ENCODE measurements around the gene EPB41L3.

Gene EPB41L3

DNA sequence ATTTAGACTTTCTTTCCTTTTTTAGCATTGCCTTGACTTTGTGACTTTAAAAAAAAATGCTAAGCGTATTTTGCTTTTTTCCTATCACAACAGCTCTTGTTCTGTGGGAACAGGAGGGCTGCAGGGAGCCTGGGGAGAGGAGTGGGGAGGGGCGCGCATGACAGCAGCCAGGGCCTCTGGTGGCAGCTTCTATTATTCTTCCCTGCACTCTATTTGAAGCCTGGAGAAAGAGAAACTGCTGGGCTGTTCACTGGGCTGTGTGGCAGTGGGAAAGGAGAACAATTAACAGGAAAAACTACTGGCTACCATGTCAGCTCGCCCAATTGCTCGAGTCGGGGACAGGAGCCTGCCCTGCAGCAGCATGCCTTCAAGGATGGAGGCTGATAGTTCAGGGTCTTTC lies 129.3 kb downstream of the EPB41L3 start:
- TF ChIP-seq, protein P1, sequence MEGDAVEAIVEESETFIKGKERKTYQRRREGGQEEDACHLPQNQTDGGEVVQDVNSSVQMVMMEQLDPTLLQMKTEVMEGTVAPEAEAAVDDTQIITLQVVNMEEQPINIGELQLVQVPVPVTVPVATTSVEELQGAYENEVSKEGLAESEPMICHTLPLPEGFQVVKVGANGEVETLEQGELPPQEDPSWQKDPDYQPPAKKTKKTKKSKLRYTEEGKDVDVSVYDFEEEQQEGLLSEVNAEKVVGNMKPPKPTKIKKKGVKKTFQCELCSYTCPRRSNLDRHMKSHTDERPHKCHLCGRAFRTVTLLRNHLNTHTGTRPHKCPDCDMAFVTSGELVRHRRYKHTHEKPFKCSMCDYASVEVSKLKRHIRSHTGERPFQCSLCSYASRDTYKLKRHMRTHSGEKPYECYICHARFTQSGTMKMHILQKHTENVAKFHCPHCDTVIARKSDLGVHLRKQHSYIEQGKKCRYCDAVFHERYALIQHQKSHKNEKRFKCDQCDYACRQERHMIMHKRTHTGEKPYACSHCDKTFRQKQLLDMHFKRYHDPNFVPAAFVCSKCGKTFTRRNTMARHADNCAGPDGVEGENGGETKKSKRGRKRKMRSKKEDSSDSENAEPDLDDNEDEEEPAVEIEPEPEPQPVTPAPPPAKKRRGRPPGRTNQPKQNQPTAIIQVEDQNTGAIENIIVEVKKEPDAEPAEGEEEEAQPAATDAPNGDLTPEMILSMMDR (conservative IDR thresholded peaks at IDR 0.05; ENCODE audit: low read depth): no peak
- POLR2A ChIA-PET (ENCODE audit: low non-redundant PET): no interaction called here
- no peak for DNase-seq (ENCODE audit: low spot score)
- CTCF ChIA-PET: no interaction called here
- no peak overlapping the region for H3K27ac ChIP-seq

DNA sequence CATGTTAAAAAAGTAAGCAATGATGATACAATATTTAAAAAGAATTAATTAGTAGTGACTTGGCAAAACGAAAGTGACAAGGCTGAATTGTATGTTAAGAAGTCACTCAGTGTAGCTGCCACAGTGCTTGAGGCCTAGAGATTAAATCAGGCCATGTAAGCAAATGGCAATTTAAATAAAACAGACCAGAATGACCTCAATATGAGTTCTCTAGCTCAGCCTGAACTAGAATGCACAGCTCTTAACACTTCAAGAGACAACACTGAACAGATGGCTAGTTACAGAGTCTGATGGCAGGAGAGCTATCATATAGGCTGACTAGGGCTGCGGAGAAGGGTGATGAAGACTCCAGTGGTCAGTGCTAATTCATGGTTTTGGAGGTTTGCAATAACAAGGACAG lies 130.3 kb downstream of the EPB41L3 start:
- CTCF ChIA-PET: interaction anchor here (0.6 kb wide), 1 partner anchor 85 kb away, joined by 3 read pairs; no protein-coding TSS in a partner anchor
- POLR2A ChIA-PET (ENCODE audit: low non-redundant PET): no interaction called here
- H3K27ac ChIP-seq: no peak overlapping the region
- TF ChIP-seq, protein P1 (conservative IDR thresholded peaks at IDR 0.05; ENCODE audit: low read depth): no peak
- no peak for DNase-seq (ENCODE audit: low spot score)

DNA sequence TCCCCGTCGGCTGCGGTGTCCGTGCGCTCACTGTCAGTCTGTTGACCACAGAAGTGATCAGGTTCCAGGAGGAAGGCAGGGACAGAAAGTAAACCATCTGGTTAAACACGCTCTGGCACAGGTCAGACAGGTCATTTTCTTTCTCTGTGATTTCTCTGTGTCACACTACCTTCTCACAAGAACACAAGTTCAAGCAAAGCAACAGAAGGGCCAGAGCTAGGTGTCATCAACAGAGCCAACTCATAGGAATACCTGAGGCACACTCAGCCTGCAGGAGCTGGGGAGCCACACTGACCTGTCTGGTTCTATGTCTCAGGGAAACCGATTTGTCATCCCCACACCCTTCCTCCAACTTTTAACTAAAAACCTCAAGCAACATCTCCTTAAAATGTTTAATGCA lies 133.2 kb downstream of the EPB41L3 start:
- POLR2A ChIA-PET (ENCODE audit: low non-redundant PET): no interaction called here
- H3K27ac ChIP-seq: no peak overlapping the region
- CTCF ChIA-PET: no interaction called here
- DNase-seq (ENCODE audit: low spot score): no peak
- TF ChIP-seq, protein P1 (conservative IDR thresholded peaks at IDR 0.05; ENCODE audit: low read depth): no peak

DNA sequence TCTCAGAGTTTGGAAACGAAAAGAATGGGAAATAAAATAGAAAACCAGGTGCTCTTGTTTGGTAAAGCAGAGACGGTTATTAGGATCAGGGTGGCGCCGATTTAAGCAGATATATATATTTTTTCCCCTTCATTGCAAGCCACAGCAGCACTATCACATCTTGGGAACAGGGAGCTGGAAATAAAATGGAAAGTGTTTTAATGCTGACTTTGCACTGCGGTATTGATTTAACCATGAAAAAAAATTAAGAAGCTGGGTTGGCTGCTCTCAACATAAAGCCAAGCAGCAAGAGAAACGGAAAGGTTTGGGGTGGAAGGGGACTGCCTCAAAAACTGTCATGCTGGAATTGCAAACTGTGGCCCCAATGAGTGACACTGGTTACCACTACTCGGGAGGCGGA lies 145.5 kb downstream of the EPB41L3 start:
- H3K27ac ChIP-seq: no peak overlapping the region
- POLR2A ChIA-PET (ENCODE audit: low non-redundant PET): no interaction called here
- CTCF ChIA-PET: interaction anchor here (0.6 kb wide), 1 partner anchor 45 kb away, joined by 3 read pairs; no protein-coding TSS in a partner anchor

DNA sequence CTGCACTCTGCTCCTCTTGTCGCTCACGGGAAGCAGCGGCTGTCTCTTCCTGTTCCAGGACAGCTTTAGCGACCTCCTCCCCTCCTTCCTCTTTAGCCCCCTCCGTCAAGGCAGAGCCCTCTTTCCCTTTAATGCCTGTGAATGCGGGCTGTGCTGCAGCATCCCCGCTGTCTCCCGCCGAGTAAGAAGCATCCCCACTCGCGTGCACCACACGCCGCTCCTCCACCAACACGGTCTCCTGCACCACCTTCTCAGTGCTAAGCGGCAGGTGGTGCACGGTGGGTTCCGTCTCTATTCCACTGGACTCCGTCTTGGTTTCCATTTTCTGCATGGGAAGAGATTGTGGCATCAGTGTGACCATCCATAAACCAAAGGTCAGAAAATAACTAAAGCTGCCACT lies 146.7 kb downstream of the EPB41L3 start:
- DNase-seq (ENCODE audit: low spot score): no peak
- POLR2A ChIA-PET (ENCODE audit: low non-redundant PET): no interaction called here
- CTCF ChIA-PET: no interaction called here
- H3K27ac ChIP-seq: no peak overlapping the region
- TF ChIP-seq, protein P1 (conservative IDR thresholded peaks at IDR 0.05; ENCODE audit: low read depth): no peak

More for the DNA sequence above, 145.5 kb downstream of the EPB41L3 start:
- TF ChIP-seq, protein P1 (conservative IDR thresholded peaks at IDR 0.05; ENCODE audit: low read depth): no peak
- DNase-seq (ENCODE audit: low spot score): no peak

DNA sequence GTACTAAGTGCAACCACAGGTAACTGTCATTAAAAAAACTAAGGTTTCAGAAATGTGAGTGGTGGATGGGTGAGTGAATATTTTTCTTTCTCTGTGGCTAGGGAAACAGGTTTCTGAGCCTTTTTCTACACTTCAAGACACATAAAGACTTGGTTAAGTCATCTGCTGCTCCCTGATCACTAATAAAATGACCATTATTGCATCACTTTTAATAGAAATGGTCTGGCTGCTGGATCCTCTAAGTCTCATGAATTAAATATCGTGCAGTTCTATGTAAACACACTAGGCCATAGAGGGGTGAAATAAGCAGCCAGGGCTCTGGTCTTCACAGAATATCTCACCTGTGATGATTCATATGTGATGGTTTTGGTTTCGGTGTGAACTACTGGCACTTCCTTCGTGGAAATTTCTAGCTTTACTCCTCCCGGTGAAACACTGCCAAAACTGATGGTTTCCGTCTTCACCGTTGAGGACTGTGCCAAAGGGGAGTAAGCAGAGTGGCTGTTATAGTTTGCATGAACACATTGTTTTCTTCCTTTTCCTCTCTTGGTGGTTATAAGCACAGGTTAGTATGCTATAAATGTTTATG lies 147.8 kb downstream of the EPB41L3 start:
- DNase-seq (ENCODE audit: low spot score): no peak
- ChIA-PET CTCF (no interaction called here), POLR2A (ENCODE audit: low non-redundant PET) (no interaction called here)
- no peak overlapping the region for H3K27ac ChIP-seq
- TF ChIP-seq, protein P1 (conservative IDR thresholded peaks at IDR 0.05; ENCODE audit: low read depth): no peak

Measured in RWPE1 (cell line).